ENCODE results near the gene MIDN. TPM values are rescaled to one million over a fixed set of nuclear protein-coding genes. Genes with fewer than 3 reads are reported as not detected.

MIDN gene
- total RNA-seq = 5.4 and 7.2 TPM in 2 replicates

DNA sequence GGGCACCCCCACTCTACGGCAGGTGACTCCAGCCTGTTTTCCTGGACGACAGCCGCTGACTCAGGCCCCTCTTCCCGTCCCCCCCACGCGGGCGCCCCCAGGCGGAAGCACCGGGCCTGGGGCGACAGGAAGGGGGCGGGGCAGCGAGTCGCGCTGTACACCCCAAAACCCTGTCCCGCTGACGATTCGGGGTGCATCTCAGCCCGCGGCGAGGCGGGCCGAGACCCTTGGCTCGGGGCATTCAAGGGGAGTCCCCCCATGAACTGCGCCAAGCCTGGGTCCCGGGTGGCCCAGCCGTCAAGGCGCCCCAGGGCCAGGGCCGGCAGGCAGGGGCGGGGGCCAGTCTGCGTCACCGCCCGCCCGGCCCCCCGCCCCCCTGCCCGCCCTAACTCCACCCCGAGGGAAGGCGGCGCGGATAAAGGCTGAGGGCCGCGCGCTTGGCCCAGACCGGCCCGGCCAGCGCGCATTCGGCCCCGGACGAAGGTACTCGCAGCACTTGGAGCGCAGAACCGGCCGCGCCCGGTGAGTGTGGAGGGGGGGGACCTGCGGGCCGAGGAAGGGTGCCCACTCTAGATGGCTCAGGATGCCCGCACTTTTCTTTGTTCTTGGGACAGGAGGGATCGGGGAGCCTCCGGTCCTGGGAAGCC, at the start of gene MIDN:
Gene MIDN, plus strand, starts transcription at position 445 of the 647 bp plus-strand sequence. CDS start 1,714 bp downstream, outside the sequence.

DNA sequence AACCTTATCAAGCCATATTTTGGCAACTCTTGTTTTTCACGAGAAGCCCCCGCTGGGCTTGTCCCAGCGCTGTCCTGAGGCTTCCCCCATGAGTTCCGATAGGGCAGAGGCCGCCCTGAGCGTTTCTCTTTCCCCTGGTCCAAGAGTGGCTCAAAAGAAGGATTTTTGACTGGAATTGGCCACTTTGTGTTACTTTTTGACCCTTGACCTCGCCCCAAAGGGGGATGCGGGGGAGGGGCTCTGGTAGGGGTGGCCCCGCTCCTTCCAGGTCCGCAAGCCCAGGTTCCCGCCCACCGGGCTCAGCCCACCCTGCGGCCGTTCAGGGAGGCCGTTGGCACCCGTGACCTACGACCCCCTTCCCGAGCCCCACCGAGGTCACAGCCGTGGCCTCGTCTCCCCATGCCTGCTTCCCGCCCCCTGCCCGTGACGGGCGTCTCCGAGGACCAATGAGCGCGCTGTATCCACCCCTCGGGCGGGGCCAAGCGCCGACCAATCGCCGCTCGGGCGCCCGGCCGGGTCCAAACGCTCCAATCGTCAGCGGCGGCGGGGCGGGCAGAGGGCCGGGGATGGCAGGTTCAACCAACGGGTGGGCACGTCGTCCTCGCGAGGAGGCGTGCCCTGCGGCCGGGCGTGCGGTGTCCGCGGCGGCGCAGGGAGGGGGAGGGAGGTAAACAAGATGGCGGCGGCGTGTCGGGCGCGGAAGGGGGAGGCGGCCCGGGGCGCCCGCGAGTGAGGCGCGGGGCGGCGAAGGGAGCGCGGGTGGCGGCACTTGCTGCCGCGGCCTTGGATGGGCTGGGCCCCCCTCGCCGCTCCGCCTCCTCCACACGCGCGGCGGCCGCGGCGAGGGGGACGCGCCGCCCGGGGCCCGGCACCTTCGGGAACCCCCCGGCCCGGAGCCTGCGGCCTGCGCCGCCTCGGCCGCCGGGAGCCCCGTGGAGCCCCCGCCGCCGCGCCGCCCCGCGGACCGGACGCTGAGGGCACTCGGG, 43.0 kb upstream of the MIDN start, which contains the start of gene STK11:
Gene STK11, plus strand, starts transcription at position 665 of the 986 bp plus-strand sequence. CDS start 1,136 bp downstream, outside the sequence.

DNA sequence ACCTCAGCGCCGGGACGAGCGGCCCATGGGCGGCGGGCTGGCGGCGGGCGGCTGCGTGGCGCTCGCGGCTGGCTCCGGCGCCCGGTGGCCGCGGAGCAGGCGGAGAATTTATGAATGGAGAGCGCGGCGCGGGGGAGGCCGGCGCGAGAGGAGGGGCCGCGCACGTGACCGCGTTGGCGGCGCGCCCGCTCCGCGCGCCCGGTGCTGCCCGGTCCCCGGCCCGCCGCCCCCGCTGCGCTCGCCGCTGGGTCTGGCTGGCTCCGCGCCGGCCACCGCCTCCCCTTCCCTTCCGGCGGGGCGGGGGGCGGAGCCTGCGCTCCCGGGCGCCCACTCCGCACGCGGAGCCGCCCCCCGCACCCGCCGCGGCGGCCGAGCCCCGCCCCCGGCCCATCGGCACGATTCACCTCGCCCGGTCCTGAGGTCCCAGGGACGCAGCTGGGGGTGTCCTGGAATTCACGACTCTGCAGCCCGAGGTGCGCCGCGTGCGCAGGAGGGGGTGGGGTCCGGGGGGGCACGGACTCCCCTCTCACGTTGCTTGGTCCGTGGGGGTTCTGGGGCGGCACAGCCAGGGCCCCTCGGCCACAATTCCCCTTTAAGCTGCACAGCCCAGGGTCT, 10.5 kb upstream of the MIDN start, which contains the start of gene CBARP:
Gene CBARP, minus strand, starts transcription at position 252 of the 615 bp plus-strand sequence. CDS start 1,905 bp downstream, outside the sequence.

DNA sequence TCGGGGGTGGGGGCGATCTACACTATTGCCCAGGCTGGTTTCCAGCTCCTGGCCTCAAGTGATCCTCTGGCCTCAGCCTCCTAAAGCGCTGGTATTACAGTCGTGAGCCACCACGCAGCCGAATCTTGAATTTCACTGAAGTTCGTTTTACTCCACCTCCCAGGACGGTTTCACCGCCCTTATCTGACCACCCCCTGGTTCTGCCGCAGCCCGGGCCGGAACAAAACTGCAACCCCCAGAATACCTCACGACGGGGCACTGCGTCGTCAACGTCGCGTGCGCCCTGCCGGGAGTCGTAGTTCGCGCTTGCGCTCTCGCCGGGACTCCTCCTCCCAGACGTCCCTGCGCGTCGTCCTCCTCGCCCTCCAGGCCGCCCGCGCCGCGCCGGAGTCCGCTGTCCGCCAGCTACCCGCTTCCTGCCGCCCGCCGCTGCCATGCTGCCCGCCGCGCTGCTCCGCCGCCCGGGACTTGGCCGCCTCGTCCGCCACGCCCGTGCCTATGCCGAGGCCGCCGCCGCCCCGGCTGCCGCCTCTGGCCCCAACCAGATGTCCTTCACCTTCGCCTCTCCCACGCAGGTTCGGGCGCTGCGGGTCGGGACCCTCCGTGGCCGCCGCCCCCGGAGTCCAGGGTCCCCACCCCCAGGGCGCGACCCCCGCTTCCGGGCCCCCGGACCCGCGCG, 6.8 kb upstream of the MIDN start, which contains the start of gene ATP5F1D:
Gene ATP5F1D, plus strand, starts transcription at position 335 of the 679 bp plus-strand sequence. Its CDS starts 100 bp downstream, at position 435.

DNA sequence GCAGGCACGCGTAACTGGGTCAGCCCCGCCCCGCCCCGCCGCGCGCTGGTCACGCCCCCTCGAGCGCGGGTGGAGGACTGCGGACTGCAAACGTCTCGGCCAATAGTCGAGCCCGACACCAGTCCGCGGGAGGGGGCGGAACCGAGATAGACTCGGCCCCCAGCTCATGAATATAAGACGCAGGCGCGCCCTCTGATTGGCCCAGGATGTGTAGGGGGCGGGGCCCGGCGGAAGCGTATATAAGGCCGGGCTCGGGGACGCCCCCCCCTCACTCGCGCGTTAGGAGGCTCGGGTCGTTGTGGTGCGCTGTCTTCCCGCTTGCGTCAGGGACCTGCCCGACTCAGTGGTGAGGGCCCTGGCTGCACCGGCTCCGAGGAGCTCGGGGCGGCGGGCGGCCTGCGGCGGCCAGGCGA, 20.7 kb downstream of the MIDN start, which contains the start of gene CIRBP:
Gene CIRBP, plus strand, starts transcription at position 268 of the 413 bp plus-strand sequence. CDS start 1,602 bp downstream, outside the sequence.

DNA sequence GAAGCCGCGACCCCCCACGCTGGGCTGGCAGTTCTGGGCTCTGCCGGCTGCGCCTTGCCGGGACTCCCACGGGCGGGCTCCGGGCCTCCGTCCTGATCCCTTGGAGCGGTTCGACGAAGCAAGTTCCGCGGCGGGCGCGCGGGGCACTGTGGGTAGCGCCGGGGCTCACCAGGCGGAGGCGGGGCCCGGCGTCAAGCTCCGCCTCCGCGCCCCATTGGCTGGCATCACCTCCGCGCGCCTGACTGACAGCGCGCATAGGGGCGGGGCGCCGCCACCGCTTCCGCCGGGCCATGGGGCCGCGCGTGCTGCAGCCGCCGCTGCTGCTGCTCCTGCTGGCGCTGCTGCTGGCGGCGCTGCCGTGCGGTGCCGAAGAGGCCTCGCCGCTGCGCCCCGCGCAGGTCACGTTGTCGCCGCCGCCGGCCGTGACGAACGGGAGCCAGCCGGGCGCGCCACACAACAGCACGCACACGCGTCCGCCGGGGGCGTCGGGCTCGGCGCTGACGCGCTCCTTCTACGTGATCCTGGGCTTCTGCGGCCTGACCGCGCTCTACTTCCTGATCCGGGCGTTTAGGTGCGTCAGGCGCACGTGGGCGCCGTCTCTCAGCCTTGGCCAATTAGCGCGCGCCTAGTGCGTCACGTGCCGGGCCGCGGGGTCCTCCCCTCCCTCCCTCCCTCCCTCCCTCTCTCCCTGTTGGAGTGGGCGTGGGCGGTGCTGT, 27.0 kb downstream of the MIDN start, which contains the start of gene FAM174C:
Gene FAM174C, plus strand, starts transcription at position 271 of the 716 bp plus-strand sequence. Its CDS starts 20 bp downstream, at position 291.

DNA sequence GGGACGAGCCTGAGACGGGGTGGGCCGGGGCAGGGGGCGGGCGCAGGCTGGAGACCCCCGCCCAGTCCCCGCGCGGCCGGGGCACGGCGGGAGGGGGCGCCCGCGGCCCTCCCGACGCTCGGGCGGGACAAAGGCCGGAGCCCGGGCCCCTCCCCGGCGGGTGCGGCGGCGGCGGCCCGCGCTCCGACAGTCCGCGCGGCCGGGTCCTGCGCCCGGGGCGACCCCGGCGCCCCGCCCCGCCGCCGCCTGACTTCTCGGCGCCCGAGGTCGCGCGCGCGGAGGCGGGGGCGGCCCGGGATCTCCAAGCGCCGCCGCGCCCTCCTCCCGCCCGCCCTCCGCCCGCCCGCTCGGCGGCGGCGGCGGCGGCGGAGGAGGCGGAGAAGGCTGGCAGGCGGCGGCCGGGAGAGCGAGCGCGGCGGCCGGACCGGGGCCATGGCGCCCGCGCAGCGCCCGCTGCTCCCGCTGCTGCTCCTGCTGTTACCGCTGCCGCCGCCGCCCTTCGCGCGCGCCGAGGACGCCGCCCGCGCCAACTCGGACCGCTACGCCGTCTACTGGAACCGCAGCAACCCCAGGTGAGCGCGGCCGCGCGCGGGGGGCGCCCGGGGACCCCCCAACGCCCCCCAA, 37.5 kb downstream of the MIDN start, which contains the start of gene EFNA2:
Gene EFNA2, plus strand, starts transcription at position 137 of the 624 bp plus-strand sequence. Its CDS starts 296 bp downstream, at position 433.

Other genes with a start within 250 kb of the MIDN start
- 0.09 and 0.33 TPM in 2 replicates for gene GRIN3B, start 248.2 kb upstream of the MIDN start, total RNA-seq
- gene TMEM259, start 227.5 kb upstream of the MIDN start, total RNA-seq = 36.9 and 38.3 TPM in 2 replicates
- gene RNU6-2, start 227.1 kb upstream of the MIDN start, total RNA-seq = not detected in 2 replicates
- gene CNN2, start 222.0 kb upstream of the MIDN start, total RNA-seq = 54.7 and 73.7 TPM in 2 replicates
- 2.4 and 3.6 TPM in 2 replicates for gene ABCA7, start 208.5 kb upstream of the MIDN start, total RNA-seq
- 11.9 and 24.8 TPM in 2 replicates for gene ARHGAP45, start 181.4 kb upstream of the MIDN start, total RNA-seq
- 69.8 and 81.8 TPM in 2 replicates for gene POLR2E, start 153.2 kb upstream of the MIDN start, total RNA-seq
- 369 and 438 TPM in 2 replicates for gene GPX4, start 144.6 kb upstream of the MIDN start, total RNA-seq
- 14.4 and 15.9 TPM in 2 replicates for gene SBNO2, start 74.3 kb upstream of the MIDN start, total RNA-seq
- gene STK11, start 42.8 kb upstream of the MIDN start, total RNA-seq = 80.6 and 90.6 TPM in 2 replicates
- 0.76 and 1.2 TPM in 2 replicates for gene CBARP, start 10.6 kb upstream of the MIDN start, total RNA-seq
- gene ATP5F1D, start 6.8 kb upstream of the MIDN start, total RNA-seq = 12.6 and 14.8 TPM in 2 replicates
- gene CIRBP, start 20.7 kb downstream of the MIDN start, total RNA-seq = 214 and 308 TPM in 2 replicates
- gene FAM174C, start 26.9 kb downstream of the MIDN start, total RNA-seq = 12.2 and 12.7 TPM in 2 replicates
- not detected in 2 replicates for gene EFNA2, start 37.3 kb downstream of the MIDN start, total RNA-seq
- gene NDUFS7, start 135.3 kb downstream of the MIDN start, total RNA-seq = 63.5 and 98.7 TPM in 2 replicates
- 6.0 and 6.6 TPM in 2 replicates for gene GAMT, start 153.0 kb downstream of the MIDN start, total RNA-seq
- gene DAZAP1, start 159.0 kb downstream of the MIDN start, total RNA-seq = 56.1 and 65.0 TPM in 2 replicates
- gene RPS15, start 189.8 kb downstream of the MIDN start, total RNA-seq = 339 and 445 TPM in 2 replicates
- under 0.01 TPM in 2 replicates for gene APC2, start 201.5 kb downstream of the MIDN start, total RNA-seq
- gene C19orf25, start 230.6 kb downstream of the MIDN start, total RNA-seq = 17.0 and 17.9 TPM in 2 replicates
- gene PCSK4, start 241.8 kb downstream of the MIDN start, total RNA-seq = 0.52 and 0.65 TPM in 2 replicates
- 0.22 and 0.26 TPM in 2 replicates for gene REEP6, start 242.6 kb downstream of the MIDN start, total RNA-seq